Measurements from ENCODE around the gene TMED4. TPM values are rescaled to one million over a fixed set of nuclear protein-coding genes. Genes with fewer than 3 reads are reported as not detected.

The TMED4 gene
- total RNA-seq (10 to 100 TPM; 43.1 to 64.4 (median 46.0) TPM), polyA plus RNA-seq (10 to 100 TPM; 29.8 to 49.0 (median 35.3) TPM)
- long read RNA-seq, donor 1, transcript TMED4-203 (5 exons, 2,322 nt), result major isoform, 16 of 23 reads
- long read RNA-seq, donor 1, partial matches to known transcripts, result 1 of 23 reads
- long read RNA-seq, donor 1, other reads (novel, unspliced or antisense), result 1 of 23 reads
- long read RNA-seq, donor 2, transcript TMED4-203 (5 exons, 2,322 nt), result major isoform, 38 of 55 reads
- long read RNA-seq, donor 2, transcript TMED4-205 (4 exons, 1,755 nt), result minor isoform, 6 of 55 reads
- long read RNA-seq, donor 2, partial matches to known transcripts, result 7 of 55 reads
- long read RNA-seq, donor 2, other reads (novel, unspliced or antisense), result 3 of 55 reads

- H3K9me3 ChIP-seq, result no peaks in the 10 kb centered on the region
- peak within 1 kb of the TSS; percentile 96 for H3K4me3 ChIP-seq
- peaks cover 22% of the 10 kb centered on the region for H3K4me1 ChIP-seq
- ATAC-seq (peak; percentile 94 to 98 (median 96)), DNase-seq (peak; percentile 100)
- H3K27me3 ChIP-seq (ENCODE audit: insufficient read depth in 3 of 3, low read length in 2 of 3), result no peaks in the 10 kb centered on the region
- H3K36me3 ChIP-seq (ENCODE audit: insufficient read depth in 1 of 2, low read depth in 1 of 2), result peaks cover 0 to 39% of the 10 kb centered on the region in 2 donors
- no peak for TF ChIP-seq CTCF (IDR thresholded peaks at IDR 0.05)
- intact Hi-C loops (cut with DNase I), result loop anchor here in 1 of 2 donors (10.0 kb wide), 1 partner anchor 553 kb away; no protein-coding TSS in a partner anchor
- WGBS, 3 donors, result 0% methylated on average over 56 to 71 of the region's 71 CpGs
- peak within 1 kb of the TSS; percentile 94 for H3K27ac ChIP-seq
These were observed at the start of gene TMED4 for GRCh38 chr7:44581879-44582603. Gene TMED4, minus strand, starts transcription at chr7:44582231. Its CDS starts 25 bp downstream, at chr7:44582206.

- H3K9me3 ChIP-seq, result no peaks in the 10 kb centered on the region
- H3K27me3 ChIP-seq (ENCODE audit: insufficient read depth in 3 of 3, low read length in 2 of 3), result no peaks in the 10 kb centered on the region
- peak overlapping the region; percentile 93 for H3K27ac ChIP-seq
- peaks cover 57% of the 10 kb centered on the region for H3K4me1 ChIP-seq
- no peak for DNase-seq
- 68 to 76% (median 72%) methylated on average over 6 of the region's 6 CpGs for WGBS, 3 donors
- intact Hi-C loops (cut with DNase I), result no loop called here
- H3K4me3 ChIP-seq, result no peak overlapping the region
- TF ChIP-seq CTCF (IDR thresholded peaks at IDR 0.05), result no peak
- peaks cover 0 to 24% of the 10 kb centered on the region in 2 donors for H3K36me3 ChIP-seq (ENCODE audit: insufficient read depth in 1 of 2, low read depth in 1 of 2)
- ATAC-seq, result no peak
These were observed 49.6 kb upstream of the TMED4 start for GRCh38 chr7:44631458-44632115.

- intact Hi-C loops (cut with DNase I), result no loop called here
- ATAC-seq (no peak), DNase-seq (no peak)
- no peak for TF ChIP-seq CTCF (IDR thresholded peaks at IDR 0.05)
- Histone ChIP-seq H3K9me3 (no peaks in the 10 kb centered on the region), H3K4me3 (no peak overlapping the region), H3K27ac (peak overlapping the region; percentile 93), H3K27me3 (ENCODE audit: insufficient read depth in 3 of 3, low read length in 2 of 3) (no peaks in the 10 kb centered on the region), H3K4me1 (peaks cover 52% of the 10 kb centered on the region), H3K36me3 (ENCODE audit: insufficient read depth in 1 of 2, low read depth in 1 of 2) (peaks cover 0 to 29% of the 10 kb centered on the region in 2 donors)
- 77 to 85% (median 80%) methylated on average over 11 of the region's 11 CpGs for WGBS, 3 donors
These were observed 48.9 kb upstream of the TMED4 start for GRCh38 chr7:44630792-44631457.

- Histone ChIP-seq H3K27ac (peak overlapping the region; percentile 93), H3K27me3 (ENCODE audit: insufficient read depth in 3 of 3, low read length in 2 of 3) (no peaks in the 10 kb centered on the region), H3K9me3 (no peaks in the 10 kb centered on the region), H3K4me1 (peaks cover 42% of the 10 kb centered on the region), H3K36me3 (ENCODE audit: insufficient read depth in 1 of 2, low read depth in 1 of 2) (peaks cover 0 to 38% of the 10 kb centered on the region in 2 donors), H3K4me3 (no peak overlapping the region)
- TF ChIP-seq CTCF (IDR thresholded peaks at IDR 0.05), result no peak
- intact Hi-C loops (cut with DNase I), result no loop called here
- ATAC-seq (peak in 2 of 4 donors; percentile 11 to 15), DNase-seq (no peak)
- WGBS, 3 donors, result 55 to 66% (median 65%) methylated on average over 13 of the region's 13 CpGs
These were observed 47.9 kb upstream of the TMED4 start for GRCh38 chr7:44629829-44630522.

Data from psoas muscle (tissue), 8 donors.